HuH-7.5 (cell line): ENCODE results near the gene CASQ1.

ENCODE experiments used
- DNase-seq: peaks from one replicate; pipeline ENCODE4 v3.0.0; 2011; ENCODE audit warnings: low spot score

Gene CASQ1

GRCh38 chr1:160205242-160206035, 15.1 kb downstream of the CASQ1 start, which contains the start of gene PEA15:
PEA15 (plus strand) TSS chr1:160205384; CDS start chr1:160211545, 6,161 bp downstream.
- DNase-seq: peak; percentile 80

GRCh38 chr1:160206036-160206389, 15.6 kb downstream of the CASQ1 start:
- DNase-seq: peak; percentile 29

- no peak for DNase-seq
Observed at GRCh38 chr1:160206421-160207117, 16.2 kb downstream of the CASQ1 start.

- DNase-seq: no peak
Observed at GRCh38 chr1:160207118-160207650, 16.8 kb downstream of the CASQ1 start.

- no peak for DNase-seq
Observed at GRCh38 chr1:160207771-160208556, 17.6 kb downstream of the CASQ1 start.

- no peak for DNase-seq
Observed at GRCh38 chr1:160208557-160209320, 18.4 kb downstream of the CASQ1 start.

- DNase-seq: no peak
Observed at GRCh38 chr1:160209321-160210046, 19.1 kb downstream of the CASQ1 start.

- no peak for DNase-seq
Observed at GRCh38 chr1:160210561-160210960, 20.2 kb downstream of the CASQ1 start.

GRCh38 chr1:160211046-160211790, 20.8 kb downstream of the CASQ1 start:
- DNase-seq: no peak

- no peak for DNase-seq
Observed at GRCh38 chr1:160214481-160215140, 24.2 kb downstream of the CASQ1 start.

GRCh38 chr1:160216301-160216700, 25.9 kb downstream of the CASQ1 start:
- no peak for DNase-seq

GRCh38 chr1:160217481-160218051, 27.2 kb downstream of the CASQ1 start:
- no peak for DNase-seq

GRCh38 chr1:160219062-160219929, 28.9 kb downstream of the CASQ1 start:
- DNase-seq: no peak

- no peak for DNase-seq
Observed at GRCh38 chr1:160220301-160220700, 29.9 kb downstream of the CASQ1 start.

GRCh38 chr1:160221089-160221488, 30.7 kb downstream of the CASQ1 start:
- no peak for DNase-seq

- DNase-seq: no peak
Observed at GRCh38 chr1:160222546-160222945, 32.2 kb downstream of the CASQ1 start.

- DNase-seq: no peak
Observed at GRCh38 chr1:160224606-160225005, 34.2 kb downstream of the CASQ1 start.

- DNase-seq: no peak
Observed at GRCh38 chr1:160225345-160225744, 35.0 kb downstream of the CASQ1 start.
